Keratinocyte (primary cell): ENCODE measurements around the gene BAHCC1. TPM values are rescaled to one million over a fixed set of nuclear protein-coding genes. Genes with fewer than 3 reads are reported as not detected.

Experiments used
- DNase-seq: peaks from one replicate; pipeline ENCODE4 v3.0.0-alpha.2; 2011; ENCODE audit warnings: low read depth, missing footprints, low spot score
- FAIRE-seq: peaks from 2 replicates; lab custom pipeline; 2011; peaks lifted over from hg19 to GRCh38; lab: Jason Lieb, UNC
- H2AFZ ChIP-seq: 2 replicates; pipeline ENCODE4 v1.6.0; 2012; ENCODE audit warnings: low read length, control low read depth, inconsistent platforms; ENCODE audit not compliant: control insufficient read depth
- H3K27ac ChIP-seq: 2 replicates; pipeline ENCODE4 v1.5.1; 2011; ENCODE audit warnings: low read length; ENCODE audit not compliant: control insufficient read depth, insufficient read depth
- H3K27me3 ChIP-seq: 3 replicates; pipeline ENCODE4 v1.6.0; 2011; ENCODE audit warnings: low read length; ENCODE audit not compliant: control insufficient read depth, insufficient read depth; ENCODE audit errors: extremely low read depth
- H3K36me3 ChIP-seq, 2 experiments: 2 replicates in 1 of 2; 3 replicates in 1 of 2; pipeline ENCODE4 v1.5.1; 2011; ENCODE audit warnings: low read length in 2 of 2, mild to moderate bottlenecking in 1 of 2; ENCODE audit not compliant: control insufficient read depth in 2 of 2, insufficient read depth in 2 of 2; ENCODE audit errors: extremely low read depth in 1 of 2
- H3K4me1 ChIP-seq: 3 replicates; pipeline ENCODE4 v1.5.1; 2011; ENCODE audit warnings: low read length; ENCODE audit not compliant: control insufficient read depth, insufficient read depth; ENCODE audit errors: extremely low read depth
- H3K4me2 ChIP-seq: 3 replicates; pipeline ENCODE4 v1.6.0; 2011; ENCODE audit warnings: low read depth, low read length; ENCODE audit not compliant: control insufficient read depth, insufficient read depth; ENCODE audit errors: extremely low read depth
- H3K4me3 ChIP-seq, 3 experiments: fragments of 200-600 bp in 1 of 3; sonication (generic) in 1 of 3; 2 replicates in 2 of 3; 3 replicates in 1 of 3; pipeline ENCODE4 v1.5.1; 2011 to 2016; ENCODE audit warnings: low read length in 3 of 3, mild to moderate bottlenecking in 3 of 3, control low read depth in 2 of 3, inconsistent platforms in 1 of 3, low read depth in 1 of 3, mixed read lengths in 1 of 3, mixed run types in 1 of 3, moderate library complexity in 1 of 3; ENCODE audit not compliant: control insufficient read depth in 2 of 3, insufficient read depth in 2 of 3; ENCODE audit errors: extremely low read depth in 1 of 3
- H3K79me2 ChIP-seq: 2 replicates; pipeline ENCODE4 v1.6.0; 2012; ENCODE audit warnings: low read length; ENCODE audit not compliant: control insufficient read depth, insufficient read depth
- H3K9ac ChIP-seq: 3 replicates; pipeline ENCODE4 v1.6.0; 2011; ENCODE audit warnings: low read length; ENCODE audit not compliant: control insufficient read depth, insufficient read depth; ENCODE audit errors: extremely low read depth
- H3K9me1 ChIP-seq: 3 replicates; pipeline ENCODE4 v1.6.0; 2011; ENCODE audit warnings: low read length; ENCODE audit not compliant: control insufficient read depth, insufficient read depth; ENCODE audit errors: extremely low read depth
- H3K9me3 ChIP-seq: 2 replicates; pipeline ENCODE4 v1.5.1; 2012; ENCODE audit warnings: low read depth, low read length; ENCODE audit not compliant: control insufficient read depth
- H4K20me1 ChIP-seq: 3 replicates; pipeline ENCODE4 v1.6.0; 2011; ENCODE audit warnings: low read length; ENCODE audit not compliant: control insufficient read depth, insufficient read depth; ENCODE audit errors: extremely low read depth
- CTCF ChIP-seq, 3 experiments: IDR thresholded peaks in 1 of 3; conservative IDR thresholded peaks in 1 of 3; optimal IDR thresholded peaks in 1 of 3; 2 replicates in 2 of 3; 3 replicates in 1 of 3; pipeline versions ENCODE3 to v1.5.1; 2011; ENCODE audit warnings: low read length in 3 of 3, mild to moderate bottlenecking in 3 of 3, moderate library complexity in 2 of 3, control low read depth in 1 of 3, inconsistent platforms in 1 of 3; ENCODE audit not compliant: insufficient read depth in 2 of 3; ENCODE audit errors: extremely low read depth in 1 of 3
- EZH2 ChIP-seq: IDR thresholded peaks from one replicate; pipeline ENCODE4 v1.6.1; 2012; ENCODE audit warnings: inconsistent platforms, mild to moderate bottlenecking, low read length, moderate library complexity
- dilution Hi-C: fragments of 300-500 bp; cut with MboI; formaldehyde crosslinking; loops from one replicate; pipeline ENCODE4 v1.7.0; 2020; ENCODE audit warnings: low sequenced_read_pairs; ENCODE audit not compliant: extremely low pct_ligation_motif_present
- polyA plus RNA-seq, 5 experiments: library from polyadenylated mRNA; depleted of rRNA in 3 of 5; stranded (reverse) in 3 of 5; stranded (forward) in 1 of 5; unstranded in 1 of 5; fragments of >200 nt; gene quantifications; 1 replicate in 1 of 5; 2 replicates in 3 of 5; 3 replicates in 1 of 5; pipeline versions ENCODE4 v1.2.1 to v1.2.3, GENCODE V29; 2011 to 2012; ENCODE audit warnings: missing spikeins in 2 of 5, low read depth in 1 of 5, low replicate concordance in 1 of 5

The BAHCC1 gene
- polyA plus RNA-seq, 1 donor (not counting 4 experiments of a cell fraction or from before 2014, with no cell fraction given) = 0.52 TPM

DNA sequence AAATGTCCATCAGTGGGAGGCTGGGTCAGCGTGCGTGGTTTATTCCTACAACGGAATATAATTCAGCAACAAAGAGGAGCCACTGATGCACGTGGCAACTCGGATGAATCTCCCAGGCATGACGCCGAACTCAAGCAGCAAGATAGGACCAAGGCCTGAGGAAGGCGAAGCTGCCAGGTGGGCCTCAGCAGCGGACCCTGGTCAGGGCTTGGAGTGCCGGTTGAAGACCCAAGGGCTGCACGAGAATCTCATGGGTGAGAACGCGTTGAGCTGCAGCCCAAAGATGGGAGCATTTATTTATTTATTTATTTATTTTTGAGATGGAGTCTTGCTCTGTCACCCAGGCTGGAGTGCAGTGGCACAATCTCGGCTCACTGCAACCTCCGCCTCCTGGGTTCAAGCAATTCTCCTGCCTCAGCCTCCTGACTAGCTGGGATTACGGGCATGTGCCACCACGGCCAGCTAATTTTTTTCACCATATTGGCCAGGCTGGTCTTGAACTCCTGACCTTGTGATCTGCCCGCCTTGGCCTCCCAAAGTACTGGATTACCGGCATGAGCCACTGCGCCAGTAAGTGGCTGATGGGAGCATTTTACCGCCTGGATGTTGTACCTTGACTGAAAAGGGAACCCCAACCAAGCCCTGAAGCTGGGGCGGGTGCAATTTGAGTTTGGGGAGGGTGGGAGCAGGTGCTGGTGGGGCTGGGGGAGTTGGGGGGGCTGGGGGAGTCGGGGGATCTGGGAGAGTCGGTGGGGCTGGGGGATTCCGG is 18.1 kb upstream of the BAHCC1 start:
- Histone ChIP-seq H4K20me1 (no peaks in the 10 kb centered on the region), H3K9ac (no peak overlapping the region), H3K9me1 (no peaks in the 10 kb centered on the region), H2AFZ (no peak overlapping the region), H3K4me3 (no peak overlapping the region), H3K4me1 (peaks cover 4% of the 10 kb centered on the region), H3K27me3 (peaks cover 6% of the 10 kb centered on the region), H3K9me3 (no peaks in the 10 kb centered on the region), H3K4me2 (no peak overlapping the region), H3K79me2 (no peaks in the 10 kb centered on the region), H3K27ac (no peak overlapping the region), H3K36me3 (no peaks in the 10 kb centered on the region)
- DNase-seq (no peak), FAIRE-seq (no peak)
- TF ChIP-seq CTCF (optimal IDR thresholded peaks at IDR 0.05 in 1 of 3, IDR thresholded peaks at IDR 0.05 in 1 of 3, conservative IDR thresholded peaks at IDR 0.05 in 1 of 3; ENCODE audit: extremely low read depth in 1 of 3, insufficient read depth in 2 of 3, low read length in 3 of 3) (no peak), EZH2 (no peak)
- dilution Hi-C loops = no loop called here

GRCh38 chr17:81378941-81379511 is 16.2 kb upstream of the BAHCC1 start:
- DNase-seq (no peak), FAIRE-seq (no peak)
- Histone ChIP-seq H3K36me3 (no peaks in the 10 kb centered on the region), H3K79me2 (no peaks in the 10 kb centered on the region), H3K27me3 (peaks cover 6% of the 10 kb centered on the region), H3K27ac (no peak overlapping the region), H3K9me3 (no peaks in the 10 kb centered on the region), H4K20me1 (no peaks in the 10 kb centered on the region), H3K4me3 (peak overlapping the region in 2 of 3 experiments; percentile 5 to 38), H2AFZ (peak overlapping the region; percentile 51), H3K4me1 (peaks cover 4% of the 10 kb centered on the region), H3K9me1 (no peaks in the 10 kb centered on the region), H3K9ac (no peak overlapping the region), H3K4me2 (peak overlapping the region; percentile 37)
- no peak for TF ChIP-seq EZH2
- TF ChIP-seq CTCF (optimal IDR thresholded peaks at IDR 0.05 in 1 of 3, IDR thresholded peaks at IDR 0.05 in 1 of 3, conservative IDR thresholded peaks at IDR 0.05 in 1 of 3; ENCODE audit: extremely low read depth in 1 of 3, insufficient read depth in 2 of 3, low read length in 3 of 3) = no peak
- dilution Hi-C loops = no loop called here
